C4-2B (cell line): Measurements from ENCODE around the gene TUBA1B.
"Not testable (repeated sequence)": the region's sequence is repeated elsewhere in the genome, so short reads cannot be mapped to it uniquely, and the experiment has no call there.

Experiments used
- H3K27ac ChIP-seq: fragments of 450-650 bp; 2 replicates; pipeline ENCODE4 v1.5.1; 2017
- CTCF ChIP-seq: fragments of 450-650 bp; conservative IDR thresholded peaks from 2 replicates; pipeline ENCODE4 v1.5.1; 2017; ENCODE audit warnings: mild to moderate bottlenecking
- ZFX ChIP-seq: fragments of 450-650 bp; IDR thresholded peaks from 2 replicates; pipeline ENCODE4 v1.6.1; 2017

TUBA1B gene

GRCh38 chr12:49131051-49131893 lies at the start of gene TUBA1B:
Gene TUBA1B, minus strand, starts transcription at chr12:49131395. Its CDS starts 95 bp downstream, at chr12:49131300.
- peak within 1 kb of the TSS; percentile 98 for H3K27ac ChIP-seq
- TF ChIP-seq ZFX: 0 out of 2 replicates have a peak, but pooled peaks have one; percentile 30
- no peak for TF ChIP-seq CTCF

GRCh38 chr12:49174218-49174617 lies 43.0 kb upstream of the TUBA1B start:
- no peak for TF ChIP-seq ZFX
- TF ChIP-seq CTCF: no peak
- no peak overlapping the region for H3K27ac ChIP-seq

- no peak overlapping the region for H3K27ac ChIP-seq
- no peak for TF ChIP-seq CTCF
- TF ChIP-seq ZFX: no peak
These were observed 39.7 kb upstream of the TUBA1B start for GRCh38 chr12:49170924-49171323.

- no peak overlapping the region for H3K27ac ChIP-seq
- no peak for TF ChIP-seq CTCF
- TF ChIP-seq ZFX: no peak
These were observed 33.9 kb upstream of the TUBA1B start for GRCh38 chr12:49165114-49165513.

- not testable (repeated sequence) for H3K27ac ChIP-seq
These were observed 30.7 kb upstream of the TUBA1B start for GRCh38 chr12:49161901-49162300.

GRCh38 chr12:49161092-49161795 lies 30.0 kb upstream of the TUBA1B start:
- H3K27ac ChIP-seq: no peak overlapping the region
- TF ChIP-seq CTCF (no peak), ZFX (no peak)

- no peak for TF ChIP-seq ZFX
- no peak for TF ChIP-seq CTCF
- no peak overlapping the region for H3K27ac ChIP-seq
These were observed 29.2 kb upstream of the TUBA1B start for GRCh38 chr12:49160399-49160798.
